GM21367 (cell line): ENCODE results near the gene NAAA.
"Not testable (repeated sequence)": the region's sequence is repeated elsewhere in the genome, so short reads cannot be mapped to it uniquely, and the experiment has no call there.

ENCODE experiments used
- ATAC-seq: cut with Tn5 transposase; IDR thresholded peaks from one replicate; pipeline ENCODE4 v1.9.1; 2021; ENCODE audit not compliant: unreplicated experiment

NAAA gene

DNA sequence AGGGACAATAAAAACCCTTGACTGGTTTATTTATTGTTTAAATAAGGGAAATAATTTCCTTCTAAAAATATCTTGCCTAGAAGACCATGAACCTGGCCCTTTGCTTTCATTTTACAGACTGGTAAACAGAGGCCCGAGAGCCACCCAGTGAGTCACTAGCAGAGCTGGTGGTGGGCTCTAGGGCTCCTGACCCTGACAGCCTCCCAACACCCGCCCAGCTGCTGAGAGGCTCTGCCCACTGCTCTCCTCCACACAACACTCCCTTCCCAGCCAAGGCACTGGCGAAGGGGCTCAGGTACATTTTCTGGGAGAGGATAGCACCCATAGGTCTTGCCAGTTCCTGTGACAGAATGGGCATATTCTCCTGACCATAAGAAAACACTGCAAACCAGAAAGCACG lies 20.5 kb downstream of the NAAA start:
- ATAC-seq = no peak

- no peak for ATAC-seq
Measured at GRCh38 chr4:75919920-75920319, 20.9 kb downstream of the NAAA start.

DNA sequence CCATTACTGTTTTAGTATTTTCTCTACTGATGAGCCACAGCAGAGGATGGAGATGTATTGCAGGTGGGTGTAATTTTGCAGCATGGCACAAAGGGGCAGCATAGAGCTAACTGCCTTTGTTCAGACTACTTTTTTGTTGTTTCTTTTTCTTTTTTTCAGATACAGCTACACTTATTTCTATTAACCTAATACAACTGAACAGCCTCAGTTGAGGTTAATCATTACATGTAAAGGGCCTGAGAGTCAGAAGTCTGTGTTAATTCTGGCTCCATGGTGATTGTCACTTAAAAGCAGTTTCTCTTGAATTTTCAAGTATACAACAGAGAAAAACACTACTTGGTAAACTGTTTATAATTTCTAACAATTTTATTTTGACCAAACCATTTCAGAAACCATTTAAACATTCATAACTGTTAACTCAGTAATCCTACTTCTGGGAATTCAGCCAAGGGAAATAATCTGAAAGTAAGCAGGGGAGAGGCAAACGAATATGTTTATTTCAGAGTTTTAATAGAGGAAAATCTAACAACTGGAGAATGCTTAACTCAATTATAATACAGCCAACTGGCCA lies 24.6 kb downstream of the NAAA start:
- ATAC-seq = no peak

DNA sequence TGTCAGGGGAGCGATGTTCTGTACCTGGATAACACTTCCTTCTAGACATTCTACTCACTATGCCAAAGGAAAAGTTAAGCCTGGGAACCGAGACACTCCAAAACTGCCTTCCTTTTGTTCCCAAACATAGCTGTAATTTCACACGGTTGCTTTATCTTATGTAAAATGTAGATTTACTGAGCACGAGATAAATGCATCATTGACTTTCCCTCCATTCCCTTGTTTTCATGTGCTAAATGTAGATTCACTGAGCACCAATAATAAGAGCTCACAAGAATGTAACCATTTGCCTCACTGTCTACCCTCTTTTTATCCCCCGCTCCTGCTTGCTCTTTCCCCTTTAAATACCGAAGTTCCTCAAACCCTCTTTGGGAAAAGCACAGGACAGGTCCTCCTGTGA lies 27.8 kb downstream of the NAAA start:
- no peak for ATAC-seq

GRCh38 chr4:75910831-75911230 lies 30.0 kb downstream of the NAAA start:
- not testable (repeated sequence) for ATAC-seq

DNA sequence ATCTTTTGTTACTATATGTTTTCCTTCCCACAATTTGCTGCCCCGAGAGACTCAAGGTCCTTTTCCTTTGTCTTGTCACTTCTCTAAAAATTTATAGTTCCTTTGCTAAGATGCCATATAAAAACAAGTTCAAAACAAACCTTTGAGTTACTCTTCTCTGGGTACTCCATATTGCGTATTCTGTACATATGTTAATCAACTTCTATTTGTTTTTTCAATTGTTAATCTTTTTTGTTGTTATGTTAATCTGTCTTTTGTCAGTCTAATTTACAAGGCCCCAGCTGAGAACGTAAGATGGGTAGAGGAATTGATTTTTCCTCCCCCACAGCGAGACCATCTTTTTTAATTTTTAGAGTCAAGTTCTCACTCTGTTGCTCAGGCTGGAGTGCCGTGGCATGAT lies 31.4 kb downstream of the NAAA start:
- no peak for ATAC-seq

- no peak for ATAC-seq
Measured at GRCh38 chr4:75908555-75908954, 32.3 kb downstream of the NAAA start.

GRCh38 chr4:75907966-75908365 lies 32.8 kb downstream of the NAAA start:
- no peak for ATAC-seq

GRCh38 chr4:75904076-75904475 lies 36.7 kb downstream of the NAAA start:
- no peak for ATAC-seq

DNA sequence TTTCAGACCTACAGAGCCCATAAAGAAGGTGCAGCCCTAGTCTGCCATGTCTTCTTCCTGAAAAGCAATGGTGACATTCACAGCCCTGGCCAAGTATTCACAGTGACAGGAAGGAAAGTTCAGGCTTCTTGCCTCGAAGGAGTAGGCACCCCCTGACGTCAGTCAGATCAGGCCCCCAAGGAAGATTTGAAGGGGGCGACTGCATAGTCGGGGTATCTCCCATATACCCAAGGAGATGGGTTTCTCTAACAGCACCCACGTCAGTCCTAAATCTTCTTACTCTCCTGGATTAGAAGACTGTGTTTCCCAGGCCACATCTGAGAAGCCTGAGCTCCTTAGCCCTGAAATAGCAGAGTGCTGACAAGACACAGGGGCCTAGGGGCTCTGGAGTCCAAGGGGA lies 38.5 kb downstream of the NAAA start, which contains the start of gene PPEF2:
Gene PPEF2 (minus strand): TSS at position 101 of the 400 bp plus-strand sequence. CDS start 6,127 bp downstream, outside the sequence.
- no peak for ATAC-seq

- ATAC-seq = no peak
Measured at GRCh38 chr4:75898536-75898935, 42.3 kb downstream of the NAAA start.

- ATAC-seq = no peak
Measured at GRCh38 chr4:75895744-75896314, 45.0 kb downstream of the NAAA start.

- no peak for ATAC-seq
Measured at GRCh38 chr4:75892508-75892907, 48.3 kb downstream of the NAAA start.

DNA sequence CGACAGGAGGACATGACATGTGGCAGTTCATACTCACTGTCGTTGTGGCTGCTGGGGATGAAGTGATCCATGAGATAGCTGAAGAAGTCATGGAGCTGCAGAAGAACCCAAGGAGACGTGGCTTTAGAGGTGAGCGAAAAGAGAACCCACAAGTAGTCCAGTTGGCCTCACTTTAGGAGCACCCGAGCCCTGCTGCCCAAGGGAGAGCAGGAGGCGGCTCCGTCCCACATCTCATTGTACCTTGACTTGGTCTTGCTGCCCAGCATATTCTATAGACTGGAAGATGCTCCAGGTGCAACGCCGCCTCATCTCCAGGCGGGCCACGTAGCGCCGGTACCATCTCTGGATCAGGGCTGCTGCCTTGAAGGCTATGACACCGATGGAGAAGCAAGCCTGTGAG lies 49.2 kb downstream of the NAAA start:
- no peak for ATAC-seq

- no peak for ATAC-seq
Measured at GRCh38 chr4:75889537-75890199, 51.1 kb downstream of the NAAA start.

GRCh38 chr4:75886104-75886503 lies 54.7 kb downstream of the NAAA start:
- ATAC-seq = no peak

GRCh38 chr4:75881476-75881875 lies 59.3 kb downstream of the NAAA start:
- no peak for ATAC-seq

- no peak for ATAC-seq
Measured at GRCh38 chr4:75880278-75880677, 60.5 kb downstream of the NAAA start.

GRCh38 chr4:75878246-75878756 lies 62.5 kb downstream of the NAAA start:
- ATAC-seq = no peak

DNA sequence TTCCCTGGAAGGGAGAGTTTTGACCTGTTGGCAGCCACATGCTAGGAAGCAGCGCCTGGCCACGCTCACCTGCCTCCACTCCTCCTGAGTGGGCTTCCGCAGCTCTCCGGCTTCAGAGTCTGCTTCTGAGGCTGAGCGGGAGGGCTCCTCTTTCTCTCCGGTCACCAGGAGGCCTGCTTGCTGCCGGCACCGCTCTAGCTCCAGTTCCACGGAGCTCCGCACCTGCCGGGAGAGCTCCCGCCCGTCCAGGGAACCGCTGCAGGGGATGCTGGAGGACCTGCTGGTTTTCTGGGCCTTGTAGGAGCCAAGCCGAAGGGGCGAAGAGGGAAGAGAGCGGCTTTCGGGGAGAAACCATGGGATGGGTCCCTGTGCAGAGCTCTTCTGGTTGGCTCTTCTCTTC lies 64.6 kb downstream of the NAAA start:
- no peak for ATAC-seq

- no peak for ATAC-seq
Measured at GRCh38 chr4:75869100-75869499, 71.7 kb downstream of the NAAA start.

DNA sequence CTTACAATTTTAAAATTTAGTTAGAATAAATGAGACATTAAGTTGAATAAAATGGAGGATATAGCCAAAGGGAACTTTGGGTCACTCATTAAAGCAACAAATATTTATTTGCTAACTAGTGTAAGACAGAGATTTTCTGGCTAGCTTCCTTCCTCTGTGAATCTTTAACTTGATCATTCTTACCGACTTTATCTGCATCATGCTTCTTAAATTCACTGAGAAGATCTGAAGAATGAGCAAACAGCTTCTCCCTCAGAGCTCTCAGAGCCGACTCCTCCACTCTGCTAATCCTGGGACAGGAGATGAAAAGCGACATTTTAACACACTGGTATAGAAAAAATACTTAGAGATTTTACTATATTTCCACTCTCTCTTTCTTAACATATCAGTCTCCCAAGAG lies 73.7 kb downstream of the NAAA start:
- ATAC-seq = no peak
